ENCODE measurements around the gene GSTP1.
"Not testable (repeated sequence)": the region's sequence is repeated elsewhere in the genome, so short reads cannot be mapped to it uniquely, and the experiment has no call there.

The GSTP1 gene

GRCh38 chr11:67586568-67587250, 3.1 kb downstream of the GSTP1 start:
- Histone ChIP-seq H3K27ac (ENCODE audit: low read depth, low read length) (no peak overlapping the region), H3K4me1 (ENCODE audit: insufficient read depth, low read length) (peaks cover 12% of the 10 kb centered on the region), H3K36me3 (ENCODE audit: insufficient read depth, low read length) (no peaks in the 10 kb centered on the region), H3K4me3 (ENCODE audit: low read depth in 1 of 2, low read length in 2 of 2) (no peak overlapping the region), H3K27me3 (ENCODE audit: control insufficient read depth in 1 of 2, insufficient read depth in 2 of 2, low read length in 2 of 2) (no peaks in the 10 kb centered on the region), H3K9ac (ENCODE audit: low read length) (no peak overlapping the region), H3K9me3 (ENCODE audit: low read length) (no peaks in the 10 kb centered on the region)

DNA sequence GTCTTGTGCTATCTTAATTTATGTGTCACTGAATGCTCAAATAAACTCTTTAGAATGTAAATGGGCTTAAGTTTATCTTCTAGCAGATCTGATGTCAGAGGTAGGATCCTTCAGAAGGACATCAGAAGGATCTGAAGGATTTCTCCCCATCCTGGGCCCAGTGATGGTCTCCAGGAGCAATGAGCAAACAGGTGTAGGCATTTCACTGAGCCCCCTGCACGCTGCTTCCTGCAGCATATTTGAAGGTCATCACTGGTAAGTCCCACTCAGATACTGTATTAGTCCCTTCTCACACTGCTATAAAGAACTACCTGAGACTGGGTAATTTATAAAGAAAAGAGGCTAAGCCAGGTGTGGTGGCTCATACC, 4.5 kb downstream of the GSTP1 start:
- Histone ChIP-seq H3K9ac (ENCODE audit: low read length) (no peak overlapping the region), H3K27ac (ENCODE audit: low read depth, low read length) (no peak overlapping the region), H3K4me1 (ENCODE audit: insufficient read depth, low read length) (peaks cover 12% of the 10 kb centered on the region), H3K27me3 (ENCODE audit: control insufficient read depth in 1 of 2, insufficient read depth in 2 of 2, low read length in 2 of 2) (no peaks in the 10 kb centered on the region), H3K4me3 (ENCODE audit: low read depth in 1 of 2, low read length in 2 of 2) (no peak overlapping the region), H3K36me3 (ENCODE audit: insufficient read depth, low read length) (no peaks in the 10 kb centered on the region), H3K9me3 (ENCODE audit: low read length) (no peaks in the 10 kb centered on the region)

- H3K9me3 ChIP-seq (ENCODE audit: low read length); H3K27me3 ChIP-seq (ENCODE audit: control insufficient read depth in 1 of 2, insufficient read depth in 2 of 2, low read length in 2 of 2); H3K9ac ChIP-seq (ENCODE audit: low read length); H3K4me3 ChIP-seq (ENCODE audit: low read depth in 1 of 2, low read length in 2 of 2); H3K27ac ChIP-seq (ENCODE audit: low read depth, low read length); H3K36me3 ChIP-seq (ENCODE audit: insufficient read depth, low read length): not testable (repeated sequence)
- peaks cover 12% of the 10 kb centered on the region for H3K4me1 ChIP-seq (ENCODE audit: insufficient read depth, low read length)
These were observed 5.3 kb downstream of the GSTP1 start for GRCh38 chr11:67588899-67589415.

DNA sequence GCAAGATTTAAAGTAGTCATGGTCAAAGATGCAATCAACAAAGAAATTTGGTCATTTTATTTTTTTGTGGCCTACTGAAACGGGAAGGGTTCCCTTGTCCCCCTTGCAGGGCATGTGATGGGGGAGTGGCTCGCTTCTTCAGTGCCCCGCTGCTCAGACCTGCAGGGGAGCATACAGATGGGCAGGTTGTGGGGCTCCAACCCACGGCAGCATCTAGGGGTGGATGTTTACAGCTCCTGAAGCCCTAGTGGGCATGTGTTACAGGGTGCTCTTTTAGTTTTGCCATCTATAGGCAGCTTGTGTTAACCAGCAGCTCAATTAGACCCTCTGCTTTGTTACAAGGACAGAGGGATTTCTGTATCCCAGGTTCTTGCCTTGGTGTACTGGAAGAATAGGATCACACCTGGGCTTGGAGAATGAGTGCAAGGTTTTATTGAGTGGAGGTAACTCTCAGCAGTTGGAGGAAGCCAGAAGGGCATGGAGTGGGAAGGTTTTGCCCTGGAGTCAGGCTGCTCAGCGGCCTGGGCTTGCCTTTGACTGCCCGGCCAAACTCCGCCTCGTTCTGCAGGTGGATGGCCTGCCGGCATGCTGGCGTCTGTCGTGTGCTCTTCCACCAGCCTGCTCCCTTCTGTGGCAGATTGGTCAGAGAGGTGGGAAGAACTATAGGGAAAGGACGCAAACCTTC, 9.4 kb downstream of the GSTP1 start:
- H3K4me1 ChIP-seq (ENCODE audit: insufficient read depth, low read length), result no peaks in the 10 kb centered on the region
- H3K27ac ChIP-seq (ENCODE audit: low read depth, low read length), result no peak overlapping the region
- no peaks in the 10 kb centered on the region for H3K9me3 ChIP-seq (ENCODE audit: low read length)
- H3K36me3 ChIP-seq (ENCODE audit: insufficient read depth, low read length), result no peaks in the 10 kb centered on the region
- no peaks in the 10 kb centered on the region for H3K27me3 ChIP-seq (ENCODE audit: control insufficient read depth in 1 of 2, insufficient read depth in 2 of 2, low read length in 2 of 2)
- no peak overlapping the region for H3K4me3 ChIP-seq (ENCODE audit: low read depth in 1 of 2, low read length in 2 of 2)
- no peak overlapping the region for H3K9ac ChIP-seq (ENCODE audit: low read length)

- H3K36me3 ChIP-seq (ENCODE audit: insufficient read depth, low read length), result no peaks in the 10 kb centered on the region
- H3K27me3 ChIP-seq (ENCODE audit: control insufficient read depth in 1 of 2, insufficient read depth in 2 of 2, low read length in 2 of 2), result no peaks in the 10 kb centered on the region
- H3K4me3 ChIP-seq (ENCODE audit: low read depth in 1 of 2, low read length in 2 of 2), result no peak overlapping the region
- no peaks in the 10 kb centered on the region for H3K9me3 ChIP-seq (ENCODE audit: low read length)
- H3K4me1 ChIP-seq (ENCODE audit: insufficient read depth, low read length), result no peaks in the 10 kb centered on the region
- no peak overlapping the region for H3K9ac ChIP-seq (ENCODE audit: low read length)
- H3K27ac ChIP-seq (ENCODE audit: low read depth, low read length), result no peak overlapping the region
These were observed 9.9 kb downstream of the GSTP1 start for GRCh38 chr11:67593565-67593905.

GRCh38 chr11:67594480-67594879, 10.9 kb downstream of the GSTP1 start:
- no peak overlapping the region for H3K27ac ChIP-seq (ENCODE audit: low read depth, low read length)

GRCh38 chr11:67596753-67597300, 13.2 kb downstream of the GSTP1 start:
- H3K9ac ChIP-seq (ENCODE audit: low read length), result no peak overlapping the region
- H3K9me3 ChIP-seq (ENCODE audit: low read length), result no peaks in the 10 kb centered on the region
- H3K27me3 ChIP-seq (ENCODE audit: control insufficient read depth in 1 of 2, insufficient read depth in 2 of 2, low read length in 2 of 2), result no peaks in the 10 kb centered on the region
- no peak overlapping the region for H3K27ac ChIP-seq (ENCODE audit: low read depth, low read length)
- no peaks in the 10 kb centered on the region for H3K36me3 ChIP-seq (ENCODE audit: insufficient read depth, low read length)
- H3K4me3 ChIP-seq (ENCODE audit: low read depth in 1 of 2, low read length in 2 of 2), result no peak overlapping the region
- no peaks in the 10 kb centered on the region for H3K4me1 ChIP-seq (ENCODE audit: insufficient read depth, low read length)

More at GRCh38 chr11:67594480-67594879, 10.9 kb downstream of the GSTP1 start:
- H3K27me3 ChIP-seq (ENCODE audit: control insufficient read depth in 1 of 2, insufficient read depth in 2 of 2, low read length in 2 of 2), result no peaks in the 10 kb centered on the region
- H3K36me3 ChIP-seq (ENCODE audit: insufficient read depth, low read length), result no peaks in the 10 kb centered on the region
- H3K9me3 ChIP-seq (ENCODE audit: low read length), result no peaks in the 10 kb centered on the region
- no peak overlapping the region for H3K9ac ChIP-seq (ENCODE audit: low read length)
- H3K4me1 ChIP-seq (ENCODE audit: insufficient read depth, low read length), result no peaks in the 10 kb centered on the region
- H3K4me3 ChIP-seq (ENCODE audit: low read depth in 1 of 2, low read length in 2 of 2), result no peak overlapping the region

DNA sequence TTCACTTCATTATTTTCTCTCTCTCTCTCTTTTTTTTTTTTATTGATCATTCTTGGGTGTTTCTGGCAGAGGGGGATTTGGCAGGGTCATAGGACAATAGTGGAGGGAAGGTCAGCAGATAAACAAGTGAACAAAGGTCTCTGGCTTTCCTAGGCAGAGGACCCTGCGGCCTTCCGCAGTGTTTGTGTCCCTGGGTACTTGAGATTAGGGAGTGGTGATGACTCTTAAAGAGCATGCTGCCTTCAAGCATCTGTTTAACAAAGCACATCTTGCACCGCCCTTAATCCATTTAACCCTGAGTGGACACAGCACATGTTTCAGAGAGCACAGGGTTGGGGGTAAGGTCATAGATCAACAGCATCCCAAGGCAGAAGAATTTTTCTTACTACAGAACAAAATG, 13.8 kb downstream of the GSTP1 start:
- not testable (repeated sequence) for H3K9me3 ChIP-seq (ENCODE audit: low read length); H3K4me1 ChIP-seq (ENCODE audit: insufficient read depth, low read length); H3K9ac ChIP-seq (ENCODE audit: low read length); H3K4me3 ChIP-seq (ENCODE audit: low read depth in 1 of 2, low read length in 2 of 2); H3K36me3 ChIP-seq (ENCODE audit: insufficient read depth, low read length); H3K27me3 ChIP-seq (ENCODE audit: control insufficient read depth in 1 of 2, insufficient read depth in 2 of 2, low read length in 2 of 2); H3K27ac ChIP-seq (ENCODE audit: low read depth, low read length)

DNA sequence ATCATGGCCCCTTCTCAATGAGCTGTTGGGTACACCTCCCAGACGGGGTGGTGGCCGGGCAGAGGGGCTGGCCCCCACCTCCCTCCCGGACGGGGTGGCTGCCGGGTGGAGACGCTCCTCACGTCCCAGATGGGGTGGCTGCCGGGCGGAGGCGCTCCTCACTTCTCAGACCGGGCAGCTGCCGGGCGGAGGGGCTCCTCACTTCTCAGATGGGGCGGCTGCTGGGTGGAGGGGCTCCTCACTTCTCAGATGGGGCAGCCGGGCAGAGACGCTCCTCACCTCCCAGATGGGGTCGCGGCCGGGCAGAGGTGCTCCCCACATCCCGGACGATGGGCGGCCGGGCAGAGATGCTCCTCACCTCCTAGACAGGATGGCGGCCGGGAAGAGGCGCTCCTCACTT, 14.4 kb downstream of the GSTP1 start:
- not testable (repeated sequence) for H3K36me3 ChIP-seq (ENCODE audit: insufficient read depth, low read length); H3K27ac ChIP-seq (ENCODE audit: low read depth, low read length); H3K4me1 ChIP-seq (ENCODE audit: insufficient read depth, low read length); H3K4me3 ChIP-seq (ENCODE audit: low read depth in 1 of 2, low read length in 2 of 2); H3K27me3 ChIP-seq (ENCODE audit: control insufficient read depth in 1 of 2, insufficient read depth in 2 of 2, low read length in 2 of 2); H3K9me3 ChIP-seq (ENCODE audit: low read length); H3K9ac ChIP-seq (ENCODE audit: low read length)

DNA sequence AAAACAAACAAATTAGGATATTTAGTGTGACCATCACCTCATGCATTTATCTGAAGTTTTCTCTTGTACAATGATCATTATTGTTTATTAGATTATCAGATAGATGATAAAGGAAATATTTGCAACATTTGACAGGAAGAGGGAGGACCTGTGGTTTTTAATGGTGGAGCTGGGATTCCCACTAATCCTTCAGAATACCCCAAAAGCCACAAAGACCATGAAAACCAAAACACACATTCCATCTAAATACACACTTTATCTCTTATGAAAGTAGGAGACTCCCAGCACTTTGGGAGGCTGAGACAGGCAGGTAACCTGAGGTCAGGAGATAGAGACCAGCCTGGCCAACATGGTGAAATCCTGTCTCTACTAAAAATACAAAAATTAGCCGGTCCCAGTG, 15.5 kb downstream of the GSTP1 start:
- no peak overlapping the region for H3K9ac ChIP-seq (ENCODE audit: low read length)
- H3K4me3 ChIP-seq (ENCODE audit: low read depth in 1 of 2, low read length in 2 of 2), result no peak overlapping the region
- H3K4me1 ChIP-seq (ENCODE audit: insufficient read depth, low read length), result no peaks in the 10 kb centered on the region

GRCh38 chr11:67600324-67601029, 16.9 kb downstream of the GSTP1 start:
- no peak overlapping the region for H3K4me3 ChIP-seq (ENCODE audit: low read depth in 1 of 2, low read length in 2 of 2)
- no peak overlapping the region for H3K27ac ChIP-seq (ENCODE audit: low read depth, low read length)
- H3K4me1 ChIP-seq (ENCODE audit: insufficient read depth, low read length), result no peaks in the 10 kb centered on the region
- H3K36me3 ChIP-seq (ENCODE audit: insufficient read depth, low read length), result no peaks in the 10 kb centered on the region
- H3K27me3 ChIP-seq (ENCODE audit: control insufficient read depth in 1 of 2, insufficient read depth in 2 of 2, low read length in 2 of 2), result no peaks in the 10 kb centered on the region
- H3K9ac ChIP-seq (ENCODE audit: low read length), result no peak overlapping the region
- no peaks in the 10 kb centered on the region for H3K9me3 ChIP-seq (ENCODE audit: low read length)

More for the DNA sequence above, 15.5 kb downstream of the GSTP1 start:
- no peaks in the 10 kb centered on the region for H3K36me3 ChIP-seq (ENCODE audit: insufficient read depth, low read length)
- H3K9me3 ChIP-seq (ENCODE audit: low read length), result no peaks in the 10 kb centered on the region
- no peaks in the 10 kb centered on the region for H3K27me3 ChIP-seq (ENCODE audit: control insufficient read depth in 1 of 2, insufficient read depth in 2 of 2, low read length in 2 of 2)
- H3K27ac ChIP-seq (ENCODE audit: low read depth, low read length), result no peak overlapping the region

Data from muscle layer of colon (tissue), 2 donors.